HepG2 (cell line): ENCODE data around the gene LEF1. TPM values are rescaled to one million over a fixed set of nuclear protein-coding genes. Genes with fewer than 3 reads are reported as not detected.

Source experiments
- ATAC-seq: fragments of 200-7000 bp; cut with Tn5 transposase; 3 replicates; pipeline ENCODE4 v1.9.1; 2020; ENCODE audit warnings: mild to moderate bottlenecking, moderate library complexity
- BruUV-seq: library from RNA; stranded (reverse); fragments of 400-500 nt; replicated peaks from 2 replicates; lab custom pipeline; 2021; lab: Mats Ljungman, UMichigan
- CTCF ChIA-PET: fragments of 300-600 bp; formaldehyde crosslinking; extraction: SDS; loops from one replicate; lab custom pipeline; 2021; ENCODE audit warnings: low total read pairs, inconsistent platforms, low intra/inter-chr PET ratio; lab: Yijun Ruan, JAX
- POLR2A ChIA-PET: fragments of 350-600 bp; sonication (Branson Sonifier 250); formaldehyde crosslinking; loops from one replicate; lab custom pipeline; 2020; ENCODE audit warnings: antibody characterized with exemption, inconsistent platforms; lab: Yijun Ruan, JAX
- DNase-seq: peaks from one replicate; pipeline ENCODE4 v3.0.0-alpha.2; 2015; ENCODE audit warnings: low spot score
- FAIRE-seq: peaks from 3 replicates; lab custom pipeline; 2011; peaks lifted over from hg19 to GRCh38; lab: Jason Lieb, UNC
- H2AFZ ChIP-seq: one replicate; pipeline ENCODE4 v1.6.1; 2011; ENCODE audit warnings: low read length, inconsistent platforms
- H3K27ac ChIP-seq: fragments of 300-600 bp; 3 replicates; pipeline ENCODE4 v1.8.0; 2011; ENCODE audit warnings: mixed run types, mild to moderate bottlenecking, mixed read lengths, low read length, inconsistent platforms; ENCODE audit not compliant: insufficient read depth; ENCODE audit errors: extremely low read length
- H3K27me3 ChIP-seq, 2 experiments: fragments of 200-600 bp in 1 of 2; 2 replicates in 1 of 2; 3 replicates in 1 of 2; pipeline versions ENCODE4 v1.6.0 to v1.8.0; 2011; ENCODE audit warnings: low read length in 2 of 2, mild to moderate bottlenecking in 2 of 2, moderate library complexity in 2 of 2, inconsistent platforms in 1 of 2; ENCODE audit not compliant: insufficient read depth in 2 of 2, control insufficient read depth in 1 of 2
- H3K36me3 ChIP-seq, 2 experiments: fragments of 200-600 bp in 1 of 2; replicated peaks in 1 of 2; 2 replicates in 1 of 2; 3 replicates in 1 of 2; pipeline versions ENCODE4 v1.5.1 to v1.8.0; 2011; ENCODE audit warnings: low read length in 2 of 2, inconsistent platforms in 1 of 2; ENCODE audit not compliant: insufficient read depth in 2 of 2, control insufficient read depth in 1 of 2
- H3K4me1 ChIP-seq: 2 replicates; pipeline ENCODE4 v1.5.1; 2012; ENCODE audit warnings: low read length, inconsistent platforms; ENCODE audit not compliant: insufficient read depth
- H3K4me2 ChIP-seq: 2 replicates; pipeline ENCODE4 v1.6.0; 2011; ENCODE audit warnings: low read depth, low read length, inconsistent platforms
- H3K4me3 ChIP-seq, 3 experiments: fragments of 200-600 bp in 1 of 3; sonication (generic), shearing (Covaris generic) in 1 of 3; replicated peaks in 1 of 3; 2 replicates each; pipeline ENCODE4 v1.5.1; 2011 to 2016; ENCODE audit warnings: low read length in 3 of 3, inconsistent platforms in 2 of 3, low read depth in 2 of 3, mild to moderate bottlenecking in 2 of 3, control low read depth in 1 of 3, mixed read lengths in 1 of 3; ENCODE audit not compliant: insufficient read depth in 1 of 3
- H3K79me2 ChIP-seq: one replicate; pipeline ENCODE4 v1.6.1; 2011; ENCODE audit warnings: low read length, inconsistent platforms; ENCODE audit not compliant: insufficient read depth
- H3K9ac ChIP-seq: 2 replicates; pipeline ENCODE4 v1.6.0; 2011; ENCODE audit warnings: mild to moderate bottlenecking, low read depth, low read length, inconsistent platforms; ENCODE audit not compliant: insufficient read depth
- H3K9me3 ChIP-seq: 2 replicates; pipeline ENCODE4 v1.5.1; 2012; ENCODE audit warnings: mild to moderate bottlenecking, low read length
- H4K20me1 ChIP-seq: 2 replicates; pipeline ENCODE4 v1.6.0; 2011; ENCODE audit warnings: inconsistent platforms, mild to moderate bottlenecking, low read length, moderate library complexity; ENCODE audit not compliant: insufficient read depth
- BCL3 ChIP-seq: sonication (generic); formaldehyde crosslinking; IDR thresholded peaks from 2 replicates; pipeline ENCODE4 v1.5.1; 2020; ENCODE audit warnings: mild to moderate bottlenecking, missing genetic modification reagents, moderate library complexity
- NR1H2 ChIP-seq: sonication (generic); formaldehyde crosslinking; IDR thresholded peaks from 2 replicates; pipeline ENCODE4 v1.8.1; 2022; ENCODE audit warnings: low read depth, missing genetic modification reagents, borderline replicate concordance
- ZBTB21 ChIP-seq: sonication (generic); formaldehyde crosslinking; IDR thresholded peaks from 2 replicates; pipeline ENCODE4 v1.4.0; 2020; ENCODE audit warnings: missing genetic modification reagents
- ZNF780A ChIP-seq: sonication (generic); formaldehyde crosslinking; IDR thresholded peaks from 2 replicates; pipeline ENCODE4 v1.8.0; 2022; ENCODE audit warnings: mild to moderate bottlenecking, missing genetic modification reagents, moderate library complexity
- WGBS: methylation state at CpG from one replicate; pipeline ENCODE4 v1.1.6; 2017; ENCODE audit warnings: low lambda C conversion rate; 5-methylcytosine and 5-hydroxymethylcytosine counted together
- in situ Hi-C: cut with HindIII; loops from 2 replicates; pipeline ENCODE4 v1.10.0; 2017; ENCODE audit warnings: low pct_unique_long_range_greater_than_20kb; ENCODE audit not compliant: extremely low pct_ligation_motif_present
- intact Hi-C: fragments of 100-400 bp; cut with micrococcal nuclease; formaldehyde crosslinking; loops from one replicate; pipeline ENCODE4 v1.10.0; 2022; ENCODE audit not compliant: unreplicated experiment
- polyA plus RNA-seq, 8 experiments: library from polyadenylated mRNA; depleted of rRNA in 3 of 8; stranded (reverse) in 7 of 8; unstranded in 1 of 8; fragments of >200 nt; fragmentation: Illumina TruSeq in 4 of 8; extraction: Trizol in 4 of 8; gene quantifications; 2 replicates each; pipeline versions ENCODE4 v1.2.1 to v1.2.3, GENCODE V29; 2011 to 2016; ENCODE audit warnings: low read depth in 4 of 8, missing spikeins in 1 of 8, mixed read lengths in 1 of 8; ENCODE audit not compliant: insufficient read depth in 1 of 8
- total RNA-seq, 5 experiments: library from RNA; depleted of rRNA; stranded (reverse); fragments of >200 nt; fragmentation: Illumina TruSeq; extraction: Trizol; gene quantifications; 2 replicates each; pipeline ENCODE4 v1.2.3, GENCODE V29; 2016; ENCODE audit warnings: low read depth in 1 of 5
- TF ChIP-seq, protein P1 (sequence below): sonication (generic); formaldehyde crosslinking; IDR thresholded peaks from 2 replicates; pipeline ENCODE4 v1.8.0; 2022; ENCODE audit warnings: missing genetic modification reagents, low read depth, mild to moderate bottlenecking, borderline replicate concordance
- TF ChIP-seq, protein P2 (sequence below): sonication (generic); formaldehyde crosslinking; IDR thresholded peaks from 2 replicates; pipeline ENCODE4 v1.9.0; 2021; ENCODE audit warnings: mild to moderate bottlenecking, missing genetic modification reagents
- TF ChIP-seq, protein P3 (sequence below): sonication (generic); formaldehyde crosslinking; IDR thresholded peaks from 2 replicates; pipeline ENCODE4 v1.4.0; 2020; ENCODE audit warnings: mild to moderate bottlenecking, missing genetic modification reagents, borderline replicate concordance
- TF ChIP-seq, protein P4 (sequence below): IDR thresholded peaks from 2 replicates; pipeline ENCODE4 v1.6.1; 2016; ENCODE audit warnings: low read depth, borderline replicate concordance
- TF ChIP-seq, protein P5 (sequence below): sonication (generic); formaldehyde crosslinking; IDR thresholded peaks from 2 replicates; pipeline ENCODE4 v1.4.0; 2020; ENCODE audit warnings: missing genetic modification reagents

The LEF1 gene
- total and polyA plus RNA-seq, 2 of the 13 experiments (the other 11 are each of a cell fraction or from before 2014, with no cell fraction given) = 0.22 to 0.29 TPM

GRCh38 chr4:108106186-108106585, 62.5 kb downstream of the LEF1 start:
- ChIA-PET CTCF (no interaction called here), POLR2A (no interaction called here)
- Histone ChIP-seq H3K4me1 (no peaks in the 10 kb centered on the region), H3K36me3 (no peaks in the 10 kb centered on the region), H3K9ac (no peak overlapping the region), H3K27ac (no peak overlapping the region), H3K27me3 (no peaks in the 10 kb centered on the region), H3K4me3 (no peak overlapping the region), H2AFZ (no peak overlapping the region), H4K20me1 (no peaks in the 10 kb centered on the region), H3K9me3 (no peaks in the 10 kb centered on the region), H3K79me2 (no peaks in the 10 kb centered on the region), H3K4me2 (no peak overlapping the region)
- DNase-seq = no peak
- no peak for ATAC-seq
- no peak for FAIRE-seq
- BruUV-seq = no TSS peak
- WGBS = 65% methylated on average over 3 of the region's 3 CpGs
- intact Hi-C loops (no loop called here), in situ Hi-C loops (no loop called here)
- no peak for TF ChIP-seq ZBTB21 (CRISPR knock-in tag)
- TF ChIP-seq, protein P1, sequence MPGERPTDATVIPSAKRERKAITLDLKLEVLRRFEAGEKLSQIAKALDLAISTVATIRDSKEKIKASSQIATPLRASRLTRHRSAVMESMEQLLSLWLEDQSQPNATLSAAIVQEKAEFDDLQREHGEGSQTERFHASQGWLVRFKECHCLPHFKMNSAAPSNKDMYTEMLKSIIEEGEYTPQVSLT = no peak
- TF ChIP-seq, protein P2, sequence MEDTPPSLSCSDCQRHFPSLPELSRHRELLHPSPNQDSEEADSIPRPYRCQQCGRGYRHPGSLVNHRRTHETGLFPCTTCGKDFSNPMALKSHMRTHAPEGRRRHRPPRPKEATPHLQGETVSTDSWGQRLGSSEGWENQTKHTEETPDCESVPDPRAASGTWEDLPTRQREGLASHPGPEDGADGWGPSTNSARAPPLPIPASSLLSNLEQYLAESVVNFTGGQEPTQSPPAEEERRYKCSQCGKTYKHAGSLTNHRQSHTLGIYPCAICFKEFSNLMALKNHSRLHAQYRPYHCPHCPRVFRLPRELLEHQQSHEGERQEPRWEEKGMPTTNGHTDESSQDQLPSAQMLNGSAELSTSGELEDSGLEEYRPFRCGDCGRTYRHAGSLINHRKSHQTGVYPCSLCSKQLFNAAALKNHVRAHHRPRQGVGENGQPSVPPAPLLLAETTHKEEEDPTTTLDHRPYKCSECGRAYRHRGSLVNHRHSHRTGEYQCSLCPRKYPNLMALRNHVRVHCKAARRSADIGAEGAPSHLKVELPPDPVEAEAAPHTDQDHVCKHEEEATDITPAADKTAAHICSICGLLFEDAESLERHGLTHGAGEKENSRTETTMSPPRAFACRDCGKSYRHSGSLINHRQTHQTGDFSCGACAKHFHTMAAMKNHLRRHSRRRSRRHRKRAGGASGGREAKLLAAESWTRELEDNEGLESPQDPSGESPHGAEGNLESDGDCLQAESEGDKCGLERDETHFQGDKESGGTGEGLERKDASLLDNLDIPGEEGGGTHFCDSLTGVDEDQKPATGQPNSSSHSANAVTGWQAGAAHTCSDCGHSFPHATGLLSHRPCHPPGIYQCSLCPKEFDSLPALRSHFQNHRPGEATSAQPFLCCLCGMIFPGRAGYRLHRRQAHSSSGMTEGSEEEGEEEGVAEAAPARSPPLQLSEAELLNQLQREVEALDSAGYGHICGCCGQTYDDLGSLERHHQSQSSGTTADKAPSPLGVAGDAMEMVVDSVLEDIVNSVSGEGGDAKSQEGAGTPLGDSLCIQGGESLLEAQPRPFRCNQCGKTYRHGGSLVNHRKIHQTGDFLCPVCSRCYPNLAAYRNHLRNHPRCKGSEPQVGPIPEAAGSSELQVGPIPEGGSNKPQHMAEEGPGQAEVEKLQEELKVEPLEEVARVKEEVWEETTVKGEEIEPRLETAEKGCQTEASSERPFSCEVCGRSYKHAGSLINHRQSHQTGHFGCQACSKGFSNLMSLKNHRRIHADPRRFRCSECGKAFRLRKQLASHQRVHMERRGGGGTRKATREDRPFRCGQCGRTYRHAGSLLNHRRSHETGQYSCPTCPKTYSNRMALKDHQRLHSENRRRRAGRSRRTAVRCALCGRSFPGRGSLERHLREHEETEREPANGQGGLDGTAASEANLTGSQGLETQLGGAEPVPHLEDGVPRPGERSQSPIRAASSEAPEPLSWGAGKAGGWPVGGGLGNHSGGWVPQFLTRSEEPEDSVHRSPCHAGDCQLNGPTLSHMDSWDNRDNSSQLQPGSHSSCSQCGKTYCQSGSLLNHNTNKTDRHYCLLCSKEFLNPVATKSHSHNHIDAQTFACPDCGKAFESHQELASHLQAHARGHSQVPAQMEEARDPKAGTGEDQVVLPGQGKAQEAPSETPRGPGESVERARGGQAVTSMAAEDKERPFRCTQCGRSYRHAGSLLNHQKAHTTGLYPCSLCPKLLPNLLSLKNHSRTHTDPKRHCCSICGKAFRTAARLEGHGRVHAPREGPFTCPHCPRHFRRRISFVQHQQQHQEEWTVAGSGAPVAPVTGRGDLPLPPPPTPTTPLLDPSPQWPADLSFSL (CRISPR knock-in tag) = no peak
- no peak for TF ChIP-seq NR1H2 (CRISPR knock-in tag)
- no peak for TF ChIP-seq BCL3 (CRISPR knock-in tag)
- TF ChIP-seq ZNF780A (CRISPR knock-in tag) = no peak
- TF ChIP-seq, protein P3, sequence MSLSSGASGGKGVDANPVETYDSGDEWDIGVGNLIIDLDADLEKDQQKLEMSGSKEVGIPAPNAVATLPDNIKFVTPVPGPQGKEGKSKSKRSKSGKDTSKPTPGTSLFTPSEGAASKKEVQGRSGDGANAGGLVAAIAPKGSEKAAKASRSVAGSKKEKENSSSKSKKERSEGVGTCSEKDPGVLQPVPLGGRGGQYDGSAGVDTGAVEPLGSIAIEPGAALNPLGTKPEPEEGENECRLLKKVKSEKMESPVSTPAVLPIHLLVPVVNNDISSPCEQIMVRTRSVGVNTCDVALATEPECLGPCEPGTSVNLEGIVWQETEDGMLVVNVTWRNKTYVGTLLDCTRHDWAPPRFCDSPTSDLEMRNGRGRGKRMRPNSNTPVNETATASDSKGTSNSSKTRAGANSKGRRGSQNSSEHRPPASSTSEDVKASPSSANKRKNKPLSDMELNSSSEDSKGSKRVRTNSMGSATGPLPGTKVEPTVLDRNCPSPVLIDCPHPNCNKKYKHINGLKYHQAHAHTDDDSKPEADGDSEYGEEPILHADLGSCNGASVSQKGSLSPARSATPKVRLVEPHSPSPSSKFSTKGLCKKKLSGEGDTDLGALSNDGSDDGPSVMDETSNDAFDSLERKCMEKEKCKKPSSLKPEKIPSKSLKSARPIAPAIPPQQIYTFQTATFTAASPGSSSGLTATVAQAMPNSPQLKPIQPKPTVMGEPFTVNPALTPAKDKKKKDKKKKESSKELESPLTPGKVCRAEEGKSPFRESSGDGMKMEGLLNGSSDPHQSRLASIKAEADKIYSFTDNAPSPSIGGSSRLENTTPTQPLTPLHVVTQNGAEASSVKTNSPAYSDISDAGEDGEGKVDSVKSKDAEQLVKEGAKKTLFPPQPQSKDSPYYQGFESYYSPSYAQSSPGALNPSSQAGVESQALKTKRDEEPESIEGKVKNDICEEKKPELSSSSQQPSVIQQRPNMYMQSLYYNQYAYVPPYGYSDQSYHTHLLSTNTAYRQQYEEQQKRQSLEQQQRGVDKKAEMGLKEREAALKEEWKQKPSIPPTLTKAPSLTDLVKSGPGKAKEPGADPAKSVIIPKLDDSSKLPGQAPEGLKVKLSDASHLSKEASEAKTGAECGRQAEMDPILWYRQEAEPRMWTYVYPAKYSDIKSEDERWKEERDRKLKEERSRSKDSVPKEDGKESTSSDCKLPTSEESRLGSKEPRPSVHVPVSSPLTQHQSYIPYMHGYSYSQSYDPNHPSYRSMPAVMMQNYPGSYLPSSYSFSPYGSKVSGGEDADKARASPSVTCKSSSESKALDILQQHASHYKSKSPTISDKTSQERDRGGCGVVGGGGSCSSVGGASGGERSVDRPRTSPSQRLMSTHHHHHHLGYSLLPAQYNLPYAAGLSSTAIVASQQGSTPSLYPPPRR (CRISPR knock-in tag) = no peak
- TF ChIP-seq, protein P4, sequence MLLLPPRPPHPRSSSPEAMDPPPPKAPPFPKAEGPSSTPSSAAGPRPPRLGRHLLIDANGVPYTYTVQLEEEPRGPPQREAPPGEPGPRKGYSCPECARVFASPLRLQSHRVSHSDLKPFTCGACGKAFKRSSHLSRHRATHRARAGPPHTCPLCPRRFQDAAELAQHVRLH = no peak
- TF ChIP-seq, protein P5, sequence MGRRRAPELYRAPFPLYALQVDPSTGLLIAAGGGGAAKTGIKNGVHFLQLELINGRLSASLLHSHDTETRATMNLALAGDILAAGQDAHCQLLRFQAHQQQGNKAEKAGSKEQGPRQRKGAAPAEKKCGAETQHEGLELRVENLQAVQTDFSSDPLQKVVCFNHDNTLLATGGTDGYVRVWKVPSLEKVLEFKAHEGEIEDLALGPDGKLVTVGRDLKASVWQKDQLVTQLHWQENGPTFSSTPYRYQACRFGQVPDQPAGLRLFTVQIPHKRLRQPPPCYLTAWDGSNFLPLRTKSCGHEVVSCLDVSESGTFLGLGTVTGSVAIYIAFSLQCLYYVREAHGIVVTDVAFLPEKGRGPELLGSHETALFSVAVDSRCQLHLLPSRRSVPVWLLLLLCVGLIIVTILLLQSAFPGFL (CRISPR knock-in tag) = no peak
